Breast epithelium (tissue), 4 donors: ENCODE results near the gene IGSF9B. TPM values are rescaled to one million over a fixed set of nuclear protein-coding genes. Genes with fewer than 3 reads are reported as not detected.
A peak's percentile ranks its signal among the peaks of the same experiment; 100 is the strongest.

ENCODE experiments used
- DNase-seq, 2 donors: peaks; one replicate each; pipeline ENCODE4 v3.0.0-alpha.2; 2019; ENCODE audit warnings: low spot score in 2 of 2
- H3K27ac ChIP-seq, 2 donors: fragments of 200-600 bp; sonication (generic) in 1 of 2; one replicate each; pipeline ENCODE4 v1.5.1; 2016 to 2019; ENCODE audit warnings: mild to moderate bottlenecking in 1 of 2
- H3K27me3 ChIP-seq, 2 donors: fragments of 200-600 bp; sonication (generic) in 1 of 2; one replicate each; pipeline versions ENCODE4 v1.5.1 to v1.6.0; 2017 to 2019; ENCODE audit warnings: control low read depth in 1 of 2, mild to moderate bottlenecking in 1 of 2
- H3K36me3 ChIP-seq: fragments of 200-600 bp; one replicate; pipeline ENCODE4 v1.5.1; 2019
- H3K4me1 ChIP-seq, 2 donors: fragments of 200-600 bp; sonication (generic); one replicate each; pipeline ENCODE4 v1.5.1; 2016 to 2019; ENCODE audit warnings: control low read depth in 1 of 2
- H3K4me3 ChIP-seq, 3 donors: fragments of 200-600 bp; sonication (generic); 1 replicate in 2 of 3; 2 replicates in 1 of 3; pipeline ENCODE4 v1.5.1; 2016 to 2019; ENCODE audit warnings: mild to moderate bottlenecking in 3 of 3, moderate library complexity in 2 of 3
- H3K9me3 ChIP-seq, 2 donors: fragments of 200-600 bp; sonication (generic) in 1 of 2; one replicate each; pipeline ENCODE4 v1.5.1; 2016 to 2019; ENCODE audit warnings: control low read depth in 1 of 2
- CTCF ChIP-seq, 3 donors: fragments of 450-650 bp; IDR thresholded peaks; one replicate each; pipeline ENCODE4 v1.5.1; 2016 to 2017; ENCODE audit warnings: antibody characterized with exemption in 3 of 3, mild to moderate bottlenecking in 3 of 3, moderate library complexity in 3 of 3
- POLR2A ChIP-seq: fragments of 450-650 bp; IDR thresholded peaks from one replicate; pipeline ENCODE4 v1.6.1; 2016; ENCODE audit warnings: antibody characterized with exemption, mild to moderate bottlenecking, moderate library complexity
- POLR2AphosphoS5 ChIP-seq, 3 donors: sonication (generic); formaldehyde crosslinking; IDR thresholded peaks; one replicate each; pipeline ENCODE4 v1.6.1; 2017; ENCODE audit warnings: antibody characterized with exemption in 3 of 3
- intact Hi-C: fragments of 100-400 bp; cut with DNase I; formaldehyde crosslinking; loops from one replicate; pipeline ENCODE4 v1.15.1; 2023; ENCODE audit warnings: low total_unique reads
- total RNA-seq, 3 donors: library from RNA; depleted of rRNA; stranded (reverse); fragments of >200 nt; gene quantifications; one replicate each; pipeline ENCODE4 v1.1.0, GENCODE V29; 2016

Gene IGSF9B
- total RNA-seq, 3 donors from 2014 or later = 0.64 to 4.5 (median 3.3) TPM

GRCh38 chr11:133927690-133928627 is 28.8 kb downstream of the IGSF9B start:
- DNase-seq = peak; percentile 64 to 84
- peak overlapping the region in 1 of 2 donors; percentile 60 for H3K27ac ChIP-seq
- peak overlapping the region in 2 of 3 donors; percentile 40 to 61 for H3K4me3 ChIP-seq
- intact Hi-C loops = no loop called here
- no peaks in the 10 kb centered on the region for H3K4me1 ChIP-seq
- no peaks in the 10 kb centered on the region for H3K27me3 ChIP-seq
- no peaks in the 10 kb centered on the region for H3K36me3 ChIP-seq
- no peak for TF ChIP-seq POLR2AphosphoS5 (IDR thresholded peaks at IDR 0.05)
- peak; percentile 72 to 89 (median 87) for TF ChIP-seq CTCF (IDR thresholded peaks at IDR 0.05)
- no peaks in the 10 kb centered on the region for H3K9me3 ChIP-seq

DNA sequence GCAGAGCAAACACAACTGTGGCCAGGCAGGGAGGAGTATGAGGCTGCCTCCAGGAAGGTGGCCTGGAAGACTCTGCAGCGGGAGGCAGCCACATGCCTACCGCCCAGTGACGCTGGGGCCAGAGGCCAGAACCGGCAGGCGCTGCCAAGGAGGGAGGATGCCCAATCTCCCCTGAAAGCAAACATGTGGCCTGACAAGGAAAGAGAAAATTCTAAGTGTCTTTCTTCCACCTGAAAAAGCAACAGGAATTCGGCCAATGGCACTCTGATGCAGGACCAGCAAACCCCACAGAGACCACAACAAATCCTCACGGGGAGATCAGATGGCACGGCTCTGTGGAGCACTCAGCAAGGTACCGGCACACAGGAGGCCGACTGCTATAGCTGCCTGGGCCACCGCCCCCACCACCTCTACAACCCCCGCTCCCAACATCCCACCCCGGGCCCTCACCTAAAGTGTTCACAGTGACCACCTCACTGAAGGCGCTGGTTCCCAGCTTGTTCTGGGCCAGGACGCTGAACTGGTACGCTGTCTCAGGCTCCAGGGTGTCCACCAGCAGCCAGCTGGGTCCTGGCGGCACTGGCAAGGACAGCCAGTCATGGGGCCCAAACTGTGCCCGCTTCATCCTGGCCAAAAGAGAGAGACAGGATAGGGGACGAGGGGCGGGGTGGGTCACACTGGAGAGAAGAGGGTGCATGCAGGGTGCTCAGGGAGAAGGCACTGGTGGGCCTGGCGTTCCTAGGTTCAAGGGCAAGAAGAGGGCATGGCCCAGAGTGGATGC is 30.1 kb downstream of the IGSF9B start:
- TF ChIP-seq POLR2A (no peak), POLR2AphosphoS5 (IDR thresholded peaks at IDR 0.05) (no peak), CTCF (IDR thresholded peaks at IDR 0.05) (no peak)

DNA sequence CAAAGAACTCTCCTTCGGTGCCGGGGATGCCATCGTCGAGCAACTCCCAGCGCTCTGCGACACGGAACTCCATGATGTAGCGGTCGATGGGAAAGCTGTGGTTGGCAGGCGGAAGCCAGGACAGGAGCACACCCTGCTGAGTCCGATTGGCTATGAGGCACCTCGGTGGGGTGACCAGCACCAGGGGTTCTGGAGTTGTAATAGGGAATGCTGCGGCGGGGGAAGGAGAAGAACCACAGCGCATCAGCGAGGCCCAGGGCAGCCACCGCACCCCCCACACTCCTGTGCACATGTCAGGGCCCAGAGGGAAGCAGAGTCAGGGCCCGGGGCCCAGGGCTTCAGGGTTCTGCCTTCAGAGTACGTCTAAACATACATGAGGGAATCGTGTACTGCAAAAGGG is 31.0 kb downstream of the IGSF9B start:
- no peaks in the 10 kb centered on the region for H3K4me1 ChIP-seq
- no peak overlapping the region for H3K4me3 ChIP-seq
- no peak overlapping the region for H3K27ac ChIP-seq
- intact Hi-C loops = no loop called here
- no peaks in the 10 kb centered on the region for H3K27me3 ChIP-seq
- TF ChIP-seq POLR2A = no peak
- no peak for TF ChIP-seq POLR2AphosphoS5 (IDR thresholded peaks at IDR 0.05)
- no peak for TF ChIP-seq CTCF (IDR thresholded peaks at IDR 0.05)
- H3K36me3 ChIP-seq = no peaks in the 10 kb centered on the region
- no peak for DNase-seq
- H3K9me3 ChIP-seq = no peaks in the 10 kb centered on the region

More for the DNA sequence above, 30.1 kb downstream of the IGSF9B start:
- Histone ChIP-seq H3K4me1 (no peaks in the 10 kb centered on the region), H3K27ac (no peak overlapping the region), H3K9me3 (no peaks in the 10 kb centered on the region), H3K36me3 (no peaks in the 10 kb centered on the region), H3K4me3 (no peak overlapping the region), H3K27me3 (no peaks in the 10 kb centered on the region)
- intact Hi-C loops = no loop called here
- no peak for DNase-seq

GRCh38 chr11:133924661-133925060 is 32.1 kb downstream of the IGSF9B start:
- intact Hi-C loops = no loop called here
- H3K9me3 ChIP-seq = no peaks in the 10 kb centered on the region
- no peak for TF ChIP-seq POLR2AphosphoS5 (IDR thresholded peaks at IDR 0.05)
- no peak for TF ChIP-seq POLR2A
- no peak for TF ChIP-seq CTCF (IDR thresholded peaks at IDR 0.05)
- H3K27ac ChIP-seq = no peak overlapping the region
- peaks cover 0 to 6% of the 10 kb centered on the region in 2 donors for H3K27me3 ChIP-seq
- H3K4me1 ChIP-seq = no peaks in the 10 kb centered on the region
- DNase-seq = no peak
- H3K36me3 ChIP-seq = no peaks in the 10 kb centered on the region
- no peak overlapping the region for H3K4me3 ChIP-seq
